Lower leg skin (tissue), 3 donors: Measurements from ENCODE around the gene NDST1.

Experiments
- CTCF ChIP-seq, 3 donors: fragments of 450-650 bp; IDR thresholded peaks; one replicate each; pipeline ENCODE4 v1.5.1; 2016; ENCODE audit warnings: antibody characterized with exemption in 3 of 3, mild to moderate bottlenecking in 3 of 3, moderate library complexity in 2 of 3
- POLR2A ChIP-seq, 2 donors: fragments of 450-650 bp; IDR thresholded peaks; one replicate each; pipeline ENCODE4 v1.6.1; 2016 to 2017; ENCODE audit warnings: antibody characterized with exemption in 2 of 2, mild to moderate bottlenecking in 1 of 2, moderate library complexity in 1 of 2

DNA sequence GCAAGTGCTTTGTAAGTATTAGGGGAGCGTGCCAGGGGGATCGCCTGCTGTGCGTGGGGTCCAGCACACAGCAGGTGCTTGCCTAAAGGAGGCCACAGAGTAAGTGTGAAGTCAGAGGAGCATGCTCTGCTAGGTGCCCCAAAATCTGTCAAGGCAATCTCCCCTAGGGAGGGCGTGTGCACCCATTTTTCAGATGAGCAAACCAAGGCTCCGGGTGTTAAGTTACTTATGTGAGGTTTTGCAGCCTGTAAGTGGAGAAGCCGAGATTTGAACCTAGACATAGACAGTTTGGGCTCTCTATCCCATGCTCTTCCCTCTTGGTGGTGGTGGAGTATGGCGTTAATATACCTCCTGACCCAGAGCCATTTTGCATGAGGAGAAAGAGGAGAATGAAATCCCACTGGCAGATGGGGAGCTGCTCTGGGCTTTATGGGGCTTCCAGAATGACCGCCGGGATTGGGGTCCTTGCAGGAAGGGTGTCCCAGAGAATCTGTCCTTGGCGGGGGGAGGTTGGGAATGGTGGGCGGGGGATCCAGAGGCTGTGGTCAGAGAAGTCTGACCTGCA, 14.1 kb downstream of the NDST1 start:
- TF ChIP-seq CTCF (IDR thresholded peaks at IDR 0.05) = no peak
- TF ChIP-seq POLR2A (IDR thresholded peaks at IDR 0.05) = no peak
